H1 (cell line): ENCODE results near the gene PHKA1.
"Not testable (repeated sequence)": the region's sequence is repeated elsewhere in the genome, so short reads cannot be mapped to it uniquely, and the experiment has no call there.

Experiments
- CHD2 ChIP-seq: IDR thresholded peaks from 2 replicates; pipeline ENCODE4 v1.6.1; 2012; ENCODE audit warnings: low read length, improper control_type of control experiment
- JUN ChIP-seq: IDR thresholded peaks from 2 replicates; pipeline ENCODE4 v1.6.1; 2011; ENCODE audit warnings: low read depth, mild to moderate bottlenecking, improper control_type of control experiment, low read length
- JUND ChIP-seq: IDR thresholded peaks from 2 replicates; pipeline ENCODE4 v1.6.1; 2011; ENCODE audit warnings: mild to moderate bottlenecking, improper control_type of control experiment, low read length
- SP4 ChIP-seq: IDR thresholded peaks from 2 replicates; pipeline ENCODE4 v1.6.1; 2012; ENCODE audit warnings: low read length, inconsistent platforms
- TAF1 ChIP-seq: IDR thresholded peaks from 2 replicates; pipeline ENCODE4 v1.6.1; 2011; ENCODE audit warnings: mild to moderate bottlenecking, low read depth, low read length
- YY1 ChIP-seq: IDR thresholded peaks from 2 replicates; pipeline ENCODE4 v1.6.1; 2011; ENCODE audit warnings: low read depth, mild to moderate bottlenecking, low read length
- TF ChIP-seq, protein P1 (sequence below), 3 experiments: IDR thresholded peaks; 1 replicate in 2 of 3; 2 replicates in 1 of 3; pipeline versions ENCODE4 v1.5.1 to v1.6.1; 2011; ENCODE audit warnings: low read length in 3 of 3, mild to moderate bottlenecking in 3 of 3, inconsistent platforms in 2 of 3, low read depth in 1 of 3, moderate library complexity in 1 of 3; ENCODE audit not compliant: insufficient read depth in 1 of 3; ENCODE audit errors: control extremely low read depth in 1 of 3

GRCh38 chrX:72733636-72734035 lies 19.5 kb upstream of the PHKA1 start:
- TF ChIP-seq, protein P1, sequence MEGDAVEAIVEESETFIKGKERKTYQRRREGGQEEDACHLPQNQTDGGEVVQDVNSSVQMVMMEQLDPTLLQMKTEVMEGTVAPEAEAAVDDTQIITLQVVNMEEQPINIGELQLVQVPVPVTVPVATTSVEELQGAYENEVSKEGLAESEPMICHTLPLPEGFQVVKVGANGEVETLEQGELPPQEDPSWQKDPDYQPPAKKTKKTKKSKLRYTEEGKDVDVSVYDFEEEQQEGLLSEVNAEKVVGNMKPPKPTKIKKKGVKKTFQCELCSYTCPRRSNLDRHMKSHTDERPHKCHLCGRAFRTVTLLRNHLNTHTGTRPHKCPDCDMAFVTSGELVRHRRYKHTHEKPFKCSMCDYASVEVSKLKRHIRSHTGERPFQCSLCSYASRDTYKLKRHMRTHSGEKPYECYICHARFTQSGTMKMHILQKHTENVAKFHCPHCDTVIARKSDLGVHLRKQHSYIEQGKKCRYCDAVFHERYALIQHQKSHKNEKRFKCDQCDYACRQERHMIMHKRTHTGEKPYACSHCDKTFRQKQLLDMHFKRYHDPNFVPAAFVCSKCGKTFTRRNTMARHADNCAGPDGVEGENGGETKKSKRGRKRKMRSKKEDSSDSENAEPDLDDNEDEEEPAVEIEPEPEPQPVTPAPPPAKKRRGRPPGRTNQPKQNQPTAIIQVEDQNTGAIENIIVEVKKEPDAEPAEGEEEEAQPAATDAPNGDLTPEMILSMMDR (IDR thresholded peaks at IDR 0.05; ENCODE audit: control extremely low read depth in 1 of 3, insufficient read depth in 1 of 3, low read depth in 1 of 3, low read length in 3 of 3), result not testable (repeated sequence)
- not testable (repeated sequence) for TF ChIP-seq JUN, TAF1, YY1, JUND, CHD2, SP4
